RCC 7860 (cell line): Measurements from ENCODE around the gene EIF4A3.
"Not testable (repeated sequence)": the region's sequence is repeated elsewhere in the genome, so short reads cannot be mapped to it uniquely, and the experiment has no call there.

ENCODE experiments used
- DNase-seq: peaks from one replicate; pipeline ENCODE4 v3.0.0-alpha.2; 2015; ENCODE audit warnings: low spot score
- FAIRE-seq: peaks from 2 replicates; lab custom pipeline; 2012; peaks lifted over from hg19 to GRCh38; lab: Jason Lieb, UNC

EIF4A3 gene

GRCh38 chr17:80173916-80174315 lies 27.0 kb upstream of the EIF4A3 start:
- no peak for DNase-seq

GRCh38 chr17:80173126-80173525 lies 26.2 kb upstream of the EIF4A3 start:
- DNase-seq: no peak
- FAIRE-seq: no peak

More at GRCh38 chr17:80173916-80174315, 27.0 kb upstream of the EIF4A3 start:
- no peak for FAIRE-seq

- DNase-seq: no peak
- no peak for FAIRE-seq
Observed at GRCh38 chr17:80171681-80172080, 24.8 kb upstream of the EIF4A3 start.

- FAIRE-seq: no peak
- DNase-seq: no peak
Observed at GRCh38 chr17:80169784-80170500, 23.0 kb upstream of the EIF4A3 start, which contains the start of gene CARD14. CARD14 (plus strand) TSS chr17:80170030; CDS start chr17:80181439, 11,409 bp downstream.

- DNase-seq: no peak
- no peak for FAIRE-seq
Observed at GRCh38 chr17:80169107-80169506, 22.2 kb upstream of the EIF4A3 start.

- FAIRE-seq: no peak
- no peak for DNase-seq
Observed at GRCh38 chr17:80168371-80168770, 21.4 kb upstream of the EIF4A3 start.

- no peak for DNase-seq
Observed at GRCh38 chr17:80166446-80166845, 19.5 kb upstream of the EIF4A3 start.

GRCh38 chr17:80164185-80164584 lies 17.3 kb upstream of the EIF4A3 start:
- FAIRE-seq: no peak

More at GRCh38 chr17:80166446-80166845, 19.5 kb upstream of the EIF4A3 start:
- no peak for FAIRE-seq

GRCh38 chr17:80163336-80163735 lies 16.4 kb upstream of the EIF4A3 start:
- FAIRE-seq (no peak), DNase-seq (no peak)

More at GRCh38 chr17:80164185-80164584, 17.3 kb upstream of the EIF4A3 start:
- no peak for DNase-seq

- no peak for DNase-seq
- FAIRE-seq: no peak
Observed at GRCh38 chr17:80160536-80160935, 13.6 kb upstream of the EIF4A3 start.

- FAIRE-seq (no peak), DNase-seq (no peak)
Observed at GRCh38 chr17:80158846-80159245, 11.9 kb upstream of the EIF4A3 start.

GRCh38 chr17:80155600-80155999 lies 8.7 kb upstream of the EIF4A3 start:
- DNase-seq, FAIRE-seq: not testable (repeated sequence)

- FAIRE-seq (no peak), DNase-seq (no peak)
Observed at GRCh38 chr17:80154166-80154565, 7.2 kb upstream of the EIF4A3 start.

GRCh38 chr17:80153004-80153403 lies 6.1 kb upstream of the EIF4A3 start:
- DNase-seq: no peak
- no peak for FAIRE-seq

GRCh38 chr17:80152081-80152702 lies 5.3 kb upstream of the EIF4A3 start:
- FAIRE-seq (no peak), DNase-seq (no peak)

- no peak for DNase-seq
- FAIRE-seq: no peak
Observed at GRCh38 chr17:80151333-80151732, 4.4 kb upstream of the EIF4A3 start.

GRCh38 chr17:80146121-80147034 lies 550 bp downstream of the EIF4A3 start:
- DNase-seq: no peak
- FAIRE-seq: no peak

GRCh38 chr17:80145076-80146075 lies 1.6 kb downstream of the EIF4A3 start:
- no peak for FAIRE-seq
- DNase-seq: no peak

GRCh38 chr17:80142929-80143328 lies 4.0 kb downstream of the EIF4A3 start:
- DNase-seq: no peak
- no peak for FAIRE-seq
